LoVo (cell line): ENCODE results near the gene PSORS1C2.
"Not testable (repeated sequence)": the region's sequence is repeated elsewhere in the genome, so short reads cannot be mapped to it uniquely, and the experiment has no call there.

Experiments used
- DNase-seq: peaks from one replicate; pipeline ENCODE4 v3.0.0-alpha.2; 2016; ENCODE audit warnings: low spot score

Gene PSORS1C2

DNA sequence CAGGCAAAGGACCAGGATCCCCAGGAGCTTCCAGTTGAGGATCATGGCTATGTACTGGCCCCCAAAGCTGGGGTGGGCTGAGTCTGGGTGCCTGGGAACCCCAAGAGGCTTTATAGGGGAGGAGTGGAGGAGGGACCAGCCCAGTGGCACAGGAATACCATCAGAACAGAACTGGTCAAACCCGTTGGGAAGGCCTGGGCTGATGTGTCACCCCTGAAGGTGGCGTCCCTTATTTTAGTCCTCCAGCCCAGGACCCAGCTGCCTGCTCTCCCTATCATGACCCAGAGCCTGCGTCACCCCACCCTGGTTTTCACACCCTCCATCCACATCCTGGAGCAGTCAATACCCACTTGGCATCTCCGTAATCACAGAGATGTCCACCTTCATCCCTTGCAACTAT is at the start of gene PSORS1C2:
Gene PSORS1C2, minus strand, starts transcription at position 85 of the 400 bp plus-strand sequence. Its CDS starts 40 bp downstream, at position 45.
- no peak for DNase-seq

GRCh38 chr6:31187780-31188194 is 48.9 kb upstream of the PSORS1C2 start:
- DNase-seq: peak; percentile 75

- DNase-seq: peak; percentile 66
These were observed 47.3 kb upstream of the PSORS1C2 start for GRCh38 chr6:31186052-31186734.

GRCh38 chr6:31185695-31186051 is 46.8 kb upstream of the PSORS1C2 start:
- not testable (repeated sequence) for DNase-seq

DNA sequence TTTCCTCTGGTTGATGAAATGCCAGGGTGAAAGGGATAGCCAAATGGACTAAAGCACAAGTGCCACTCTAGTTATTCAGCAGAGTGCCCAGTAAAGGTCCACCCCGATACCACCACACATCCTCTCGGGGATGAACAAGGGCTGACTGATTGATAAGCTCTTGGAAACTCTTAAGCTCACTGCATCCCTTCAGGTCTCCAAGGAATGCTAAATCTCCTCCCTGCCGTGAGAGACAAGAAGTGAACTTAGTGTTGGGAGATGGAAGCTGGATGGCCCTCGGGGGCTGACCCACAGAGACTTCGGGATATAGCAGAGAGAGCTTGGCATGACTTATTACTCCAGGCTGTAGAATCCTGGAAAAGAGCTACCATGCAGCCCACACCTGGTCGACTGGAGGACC is 45.0 kb upstream of the PSORS1C2 start:
- not testable (repeated sequence) for DNase-seq

DNA sequence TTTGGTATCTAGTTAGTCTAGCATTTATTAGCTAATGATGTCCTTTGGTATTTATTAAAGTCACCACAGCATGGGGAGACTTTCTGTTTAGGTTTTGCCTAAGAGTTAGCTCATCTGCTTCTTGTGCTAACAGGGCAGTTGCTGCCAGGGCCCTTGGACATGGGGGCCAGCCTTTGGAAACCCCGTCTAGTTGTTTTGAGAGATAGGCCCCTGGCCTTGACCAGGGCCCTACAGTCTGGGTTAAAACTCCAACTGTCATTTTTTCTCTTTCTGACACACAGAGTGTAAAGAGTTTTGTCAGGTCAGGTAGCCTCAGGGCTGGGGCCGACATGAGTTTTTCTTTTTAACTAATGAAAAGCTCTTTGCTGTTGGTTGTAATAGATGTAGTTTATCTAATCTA is 44.4 kb upstream of the PSORS1C2 start:
- not testable (repeated sequence) for DNase-seq

DNA sequence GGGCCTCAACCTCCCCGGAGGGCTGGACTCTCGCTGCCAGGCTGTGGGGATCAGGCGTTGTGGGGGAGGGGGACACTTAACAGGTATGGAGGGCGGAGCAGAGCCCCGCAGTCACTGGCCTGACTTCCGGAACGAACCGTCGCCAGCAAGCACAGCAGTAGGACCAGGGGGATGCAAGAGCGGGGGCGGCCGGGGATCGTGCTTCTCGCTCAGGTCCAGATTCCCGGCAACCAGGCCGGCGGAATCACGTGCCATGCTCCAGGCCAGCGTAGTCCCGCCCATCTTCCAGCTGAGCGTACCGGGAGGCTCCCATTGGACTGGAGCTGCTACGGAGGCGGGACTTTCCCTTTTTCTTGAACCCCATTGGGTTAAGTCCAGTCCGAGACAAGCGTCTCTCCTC is 41.6 kb upstream of the PSORS1C2 start:
- DNase-seq: no peak

GRCh38 chr6:31179896-31180295 is 41.0 kb upstream of the PSORS1C2 start:
- DNase-seq: no peak

DNA sequence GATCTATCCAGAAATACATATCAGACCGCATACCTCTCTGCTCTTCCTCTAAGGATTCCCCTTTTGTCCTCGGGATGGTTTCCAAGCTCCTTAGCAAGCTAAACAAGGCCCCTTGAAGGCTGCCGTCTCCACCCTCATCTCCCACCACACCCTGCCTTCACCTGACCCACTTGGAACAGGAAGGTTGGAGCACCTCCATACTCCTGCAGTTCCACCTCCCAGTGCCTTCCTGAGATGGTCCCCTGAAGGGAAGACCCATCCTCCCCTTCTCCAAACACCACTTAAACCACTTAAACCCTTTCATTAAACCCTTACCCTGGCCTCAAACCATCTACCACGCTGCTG is 40.1 kb upstream of the PSORS1C2 start:
- peak; percentile 15 for DNase-seq

- DNase-seq: peak; percentile 55
These were observed 39.5 kb upstream of the PSORS1C2 start for GRCh38 chr6:31178143-31179041.

DNA sequence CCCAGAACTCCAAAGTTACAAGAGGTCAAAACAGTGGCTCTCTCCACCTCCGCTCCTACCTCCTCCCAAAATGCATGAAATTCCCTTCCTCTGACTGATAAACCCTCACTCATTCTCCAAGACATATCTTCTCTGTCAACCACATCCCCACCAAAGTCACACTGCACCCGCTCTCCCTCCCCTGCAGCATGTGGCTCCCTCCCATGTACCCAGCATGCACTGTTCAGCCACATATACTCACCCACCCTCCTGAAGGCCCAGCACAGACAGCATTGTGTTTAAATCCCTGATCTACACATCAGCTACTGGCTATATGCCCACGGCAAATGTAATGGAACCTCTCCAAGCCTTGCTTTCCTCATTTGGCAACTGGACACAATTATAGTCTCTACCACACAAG is 37.1 kb upstream of the PSORS1C2 start:
- DNase-seq: no peak

GRCh38 chr6:31174378-31174777 is 35.5 kb upstream of the PSORS1C2 start:
- DNase-seq: no peak

GRCh38 chr6:31173406-31173805 is 34.5 kb upstream of the PSORS1C2 start:
- DNase-seq: no peak

- no peak for DNase-seq
These were observed 34.1 kb upstream of the PSORS1C2 start for GRCh38 chr6:31172973-31173384.

GRCh38 chr6:31171931-31172905 is 33.4 kb upstream of the PSORS1C2 start:
- DNase-seq: no peak

- no peak for DNase-seq
These were observed 32.3 kb upstream of the PSORS1C2 start for GRCh38 chr6:31170987-31171671.

DNA sequence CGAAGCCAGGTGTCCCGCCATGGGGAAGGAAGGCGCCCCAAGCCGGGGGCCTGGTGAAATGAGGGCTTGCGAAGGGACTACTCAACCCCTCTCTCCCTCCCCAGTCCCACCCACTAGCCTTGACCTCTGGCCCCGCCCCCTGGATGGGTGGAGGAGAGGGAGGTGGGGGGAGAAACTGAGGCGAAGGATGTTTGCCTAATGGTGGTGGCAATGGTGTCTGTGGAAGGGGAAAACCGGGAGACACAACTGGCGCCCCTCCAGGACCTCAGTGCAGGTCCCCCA is 31.7 kb upstream of the PSORS1C2 start, which contains the start of gene POU5F1:
Gene POU5F1, minus strand, starts transcription at position 83 of the 282 bp plus-strand sequence. Its CDS starts 62 bp downstream, at position 21.
- DNase-seq: no peak

- not testable (repeated sequence) for DNase-seq
These were observed 31.2 kb upstream of the PSORS1C2 start for GRCh38 chr6:31169858-31170599.

- no peak for DNase-seq
These were observed 30.4 kb upstream of the PSORS1C2 start for GRCh38 chr6:31169123-31169857.

GRCh38 chr6:31168606-31169005 is 29.7 kb upstream of the PSORS1C2 start:
- no peak for DNase-seq
